NT2/D1 (cell line): ENCODE measurements around the gene C1orf21.

ENCODE experiments used
- SUZ12 ChIP-seq: IDR thresholded peaks from 2 replicates; pipeline ENCODE4 v1.6.1; 2011; ENCODE audit not compliant: insufficient read length, insufficient read depth; ENCODE audit errors: extremely low read depth
- ZNF274 ChIP-seq: IDR thresholded peaks from 2 replicates; pipeline ENCODE4 v1.6.1; 2011; ENCODE audit warnings: mild to moderate bottlenecking, low read depth, low read length

- TF ChIP-seq ZNF274 (no peak), SUZ12 (no peak)
Measured at GRCh38 chr1:184624626-184625025, 237.8 kb downstream of the C1orf21 start.
